Measurements from ENCODE around the gene SMIM35.
"Not testable (repeated sequence)": the region's sequence is repeated elsewhere in the genome, so short reads cannot be mapped to it uniquely, and the experiment has no call there.

SMIM35 gene

GRCh38 chr11:118082880-118083552 is 3.7 kb downstream of the SMIM35 start:
- DNase-seq (ENCODE audit: extremely low spot score, insufficient read length, low read depth): no peak

GRCh38 chr11:118081241-118081958 is 5.4 kb downstream of the SMIM35 start:
- FAIRE-seq (no peak), DNase-seq (ENCODE audit: extremely low spot score, insufficient read length, low read depth) (no peak)

More at GRCh38 chr11:118082880-118083552, 3.7 kb downstream of the SMIM35 start:
- no peak for FAIRE-seq

- FAIRE-seq: no peak
- DNase-seq (ENCODE audit: extremely low spot score, insufficient read length, low read depth): no peak
These were observed 6.5 kb downstream of the SMIM35 start for GRCh38 chr11:118080296-118080695.

GRCh38 chr11:118079491-118079890 is 7.3 kb downstream of the SMIM35 start:
- no peak for DNase-seq (ENCODE audit: extremely low spot score, insufficient read length, low read depth)
- no peak for FAIRE-seq

- DNase-seq (ENCODE audit: extremely low spot score, insufficient read length, low read depth) (no peak), FAIRE-seq (no peak)
These were observed 7.8 kb downstream of the SMIM35 start for GRCh38 chr11:118078911-118079411.

GRCh38 chr11:118076754-118077281 is 9.9 kb downstream of the SMIM35 start, which contains the start of gene TMPRSS4:
TMPRSS4 (plus strand) TSS chr11:118077078; CDS start chr11:118077303, 225 bp downstream.
- FAIRE-seq (no peak), DNase-seq (ENCODE audit: extremely low spot score, insufficient read length, low read depth) (no peak)

GRCh38 chr11:118074785-118075184 is 12.0 kb downstream of the SMIM35 start:
- FAIRE-seq (no peak), DNase-seq (ENCODE audit: extremely low spot score, insufficient read length, low read depth) (no peak)

- FAIRE-seq (no peak), DNase-seq (ENCODE audit: extremely low spot score, insufficient read length, low read depth) (no peak)
These were observed 12.6 kb downstream of the SMIM35 start for GRCh38 chr11:118074091-118074685.

GRCh38 chr11:118073554-118073953 is 13.2 kb downstream of the SMIM35 start:
- FAIRE-seq: no peak
- no peak for DNase-seq (ENCODE audit: extremely low spot score, insufficient read length, low read depth)

GRCh38 chr11:118071416-118072030 is 15.2 kb downstream of the SMIM35 start:
- FAIRE-seq (no peak), DNase-seq (ENCODE audit: extremely low spot score, insufficient read length, low read depth) (no peak)

GRCh38 chr11:118068945-118069612 is 17.7 kb downstream of the SMIM35 start:
- FAIRE-seq: no peak
- no peak for DNase-seq (ENCODE audit: extremely low spot score, insufficient read length, low read depth)

GRCh38 chr11:118068206-118068944 is 18.4 kb downstream of the SMIM35 start:
- DNase-seq (ENCODE audit: extremely low spot score, insufficient read length, low read depth): no peak
- FAIRE-seq: no peak

- no peak for FAIRE-seq
These were observed 19.8 kb downstream of the SMIM35 start for GRCh38 chr11:118067006-118067405.

GRCh38 chr11:118065384-118065783 is 21.4 kb downstream of the SMIM35 start:
- FAIRE-seq (no peak), DNase-seq (ENCODE audit: extremely low spot score, insufficient read length, low read depth) (no peak)

More at GRCh38 chr11:118067006-118067405, 19.8 kb downstream of the SMIM35 start:
- DNase-seq (ENCODE audit: extremely low spot score, insufficient read length, low read depth): no peak

GRCh38 chr11:118064956-118065355 is 21.8 kb downstream of the SMIM35 start:
- no peak for FAIRE-seq
- DNase-seq (ENCODE audit: extremely low spot score, insufficient read length, low read depth): no peak

GRCh38 chr11:118062631-118063030 is 24.1 kb downstream of the SMIM35 start:
- not testable (repeated sequence) for DNase-seq (ENCODE audit: extremely low spot score, insufficient read length, low read depth); FAIRE-seq

- not testable (repeated sequence) for DNase-seq (ENCODE audit: extremely low spot score, insufficient read length, low read depth); FAIRE-seq
These were observed 24.6 kb downstream of the SMIM35 start for GRCh38 chr11:118062181-118062580.

GRCh38 chr11:118061586-118062125 is 25.1 kb downstream of the SMIM35 start:
- no peak for DNase-seq (ENCODE audit: extremely low spot score, insufficient read length, low read depth)
- FAIRE-seq: no peak

GRCh38 chr11:118060869-118061268 is 25.9 kb downstream of the SMIM35 start:
- FAIRE-seq (no peak), DNase-seq (ENCODE audit: extremely low spot score, insufficient read length, low read depth) (no peak)

Measured in GM18507 (cell line).